Measurements from ENCODE around the gene ETV1. TPM values are rescaled to one million over a fixed set of nuclear protein-coding genes. Genes with fewer than 3 reads are reported as not detected.

ETV1 gene
- total and polyA plus RNA-seq, 9 of the 15 experiments (the other 6 are each of a cell fraction or from before 2014, with no cell fraction given): 7.2 to 27.4 (median 14.0) TPM

DNA sequence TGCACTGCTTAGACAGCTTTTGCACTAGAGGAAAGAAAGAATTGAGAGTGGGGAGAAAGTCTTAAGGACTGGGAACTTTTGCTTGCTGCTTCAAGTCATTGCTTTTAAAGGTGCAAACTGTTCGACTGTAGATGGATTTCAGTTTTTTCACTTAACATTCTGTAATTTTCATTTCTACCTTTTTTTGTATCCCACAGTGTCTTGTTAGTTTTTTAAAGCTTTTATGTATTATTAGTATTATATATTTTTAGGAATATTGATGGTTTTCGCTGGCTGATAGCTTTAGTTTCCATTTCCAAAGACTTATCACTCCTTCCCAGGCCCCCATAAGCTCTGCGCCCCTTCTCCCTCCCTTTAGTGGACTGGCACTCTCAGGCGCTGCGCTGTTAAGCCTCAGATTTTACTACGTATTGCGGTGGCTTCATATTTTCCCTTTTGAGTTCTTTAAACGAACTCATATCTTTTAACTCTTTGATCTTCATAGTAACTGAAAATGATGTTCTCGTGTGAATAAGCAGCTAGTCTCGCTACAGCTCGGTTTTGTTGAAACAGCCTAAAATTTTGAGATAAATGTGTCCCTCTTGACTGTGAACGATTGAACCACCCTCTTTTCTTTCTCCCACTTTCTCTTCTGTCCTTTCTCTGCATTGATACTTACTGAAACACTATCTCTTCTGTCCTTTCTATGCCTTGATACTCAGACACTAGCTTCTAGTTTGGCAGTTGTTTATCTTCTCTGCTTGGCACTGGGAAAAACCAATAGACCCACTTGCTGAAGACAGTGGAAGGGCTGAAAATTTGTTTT, 2.5 kb upstream of the ETV1 start (continued):
- TF ChIP-seq ZNF318 (IDR thresholded peaks at IDR 0.05; ENCODE audit: borderline replicate concordance in 1 of 2, low read depth in 1 of 2): no peak
- TF ChIP-seq HLTF (IDR thresholded peaks at IDR 0.05): no peak
- no peak for TF ChIP-seq SMARCB1 (IDR thresholded peaks at IDR 0.05; ENCODE audit: insufficient read length, low read depth)
- no peak for TF ChIP-seq MCM3 (IDR thresholded peaks at IDR 0.05)
- TF ChIP-seq HEY1 (CRISPR knock-in tag; IDR thresholded peaks at IDR 0.05; ENCODE audit: borderline replicate concordance): no peak
- TF ChIP-seq C11orf30 (IDR thresholded peaks at IDR 0.05; ENCODE audit: low read depth): no peak
- peak in 1 of 2 experiments; percentile 20; a peak in 1 of 4 replicates for TF ChIP-seq FOXK2 (conservative IDR thresholded peaks at IDR 0.05 in 1 of 2, IDR thresholded peaks at IDR 0.05 in 1 of 2; ENCODE audit: low read depth in 2 of 2)
- no peak for TF ChIP-seq SMAD3 (CRISPR knock-in tag; conservative IDR thresholded peaks at IDR 0.05)
- no peak for TF ChIP-seq NR2C2 (CRISPR knock-in tag; IDR thresholded peaks at IDR 0.05)
- no peak for TF ChIP-seq NR2C2 (tag; IDR thresholded peaks at IDR 0.05)
- TF ChIP-seq SMAD1 (IDR thresholded peaks at IDR 0.05; ENCODE audit: low read depth, low read length, partially characterized antibody): no peak
- TF ChIP-seq POLR2A (conservative IDR thresholded peaks at IDR 0.05): no peak
- no peak for TF ChIP-seq ZKSCAN3 (CRISPR knock-in tag; IDR thresholded peaks at IDR 0.05)
- TF ChIP-seq CAMTA2 (CRISPR knock-in tag; conservative IDR thresholded peaks at IDR 0.05): no peak
- no peak for TF ChIP-seq KHSRP (IDR thresholded peaks at IDR 0.05)
- no peak for TF ChIP-seq NFYB (IDR thresholded peaks at IDR 0.05; ENCODE audit: extremely low read depth, insufficient read length)
- TF ChIP-seq ZNF57 (CRISPR knock-in tag; IDR thresholded peaks at IDR 0.05): no peak
- 0 out of 2 replicates have a peak, but pooled peaks have one; percentile 19 for TF ChIP-seq E2F3 (CRISPR knock-in tag; IDR thresholded peaks at IDR 0.05)
- no peak for TF ChIP-seq ZKSCAN1 (IDR thresholded peaks at IDR 0.05; ENCODE audit: low read depth, low read length)
- TF ChIP-seq, protein P1, sequence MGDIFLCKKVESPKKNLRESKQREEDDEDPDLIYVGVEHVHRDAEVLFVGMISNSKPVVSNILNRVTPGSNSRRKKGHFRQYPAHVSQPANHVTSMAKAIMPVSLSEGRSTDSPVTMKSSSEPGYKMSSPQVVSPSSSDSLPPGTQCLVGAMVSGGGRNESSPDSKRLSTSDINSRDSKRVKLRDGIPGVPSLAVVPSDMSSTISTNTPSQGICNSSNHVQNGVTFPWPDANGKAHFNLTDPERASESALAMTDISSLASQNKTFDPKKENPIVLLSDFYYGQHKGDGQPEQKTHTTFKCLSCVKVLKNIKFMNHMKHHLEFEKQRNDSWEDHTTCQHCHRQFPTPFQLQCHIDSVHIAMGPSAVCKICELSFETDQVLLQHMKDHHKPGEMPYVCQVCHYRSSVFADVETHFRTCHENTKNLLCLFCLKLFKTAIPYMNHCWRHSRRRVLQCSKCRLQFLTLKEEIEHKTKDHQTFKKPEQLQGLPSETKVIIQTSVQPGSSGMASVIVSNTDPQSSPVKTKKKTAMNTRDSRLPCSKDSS (IDR thresholded peaks at IDR 0.05; ENCODE audit: low read depth, partially characterized antibody): no peak
- no peak for TF ChIP-seq YBX1 (IDR thresholded peaks at IDR 0.05)
- TF ChIP-seq BHLHE40 (IDR thresholded peaks at IDR 0.05; ENCODE audit: low read length): no peak
